Measurements from ENCODE around the gene PDE7B.

The PDE7B gene

DNA sequence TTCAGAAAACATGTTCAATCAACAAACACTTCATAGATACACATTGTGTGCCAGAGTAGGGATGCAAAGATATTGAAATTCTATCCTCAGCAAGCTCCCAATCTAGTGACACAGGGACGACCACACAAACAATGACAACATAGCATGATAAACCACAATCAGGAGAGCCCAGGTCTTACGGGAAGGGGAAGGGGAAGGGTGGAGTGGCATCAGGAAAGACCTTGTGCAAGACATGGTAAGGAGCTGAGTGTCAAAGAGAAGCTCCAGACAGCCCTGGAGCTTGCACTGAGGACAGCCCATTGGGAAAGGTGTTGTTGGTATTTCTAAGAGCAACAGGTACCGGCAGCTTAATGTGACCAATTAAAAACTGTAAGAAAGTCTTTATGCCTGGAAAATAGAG is 103.6 kb downstream of the PDE7B start:
- TF ChIP-seq, protein P1, sequence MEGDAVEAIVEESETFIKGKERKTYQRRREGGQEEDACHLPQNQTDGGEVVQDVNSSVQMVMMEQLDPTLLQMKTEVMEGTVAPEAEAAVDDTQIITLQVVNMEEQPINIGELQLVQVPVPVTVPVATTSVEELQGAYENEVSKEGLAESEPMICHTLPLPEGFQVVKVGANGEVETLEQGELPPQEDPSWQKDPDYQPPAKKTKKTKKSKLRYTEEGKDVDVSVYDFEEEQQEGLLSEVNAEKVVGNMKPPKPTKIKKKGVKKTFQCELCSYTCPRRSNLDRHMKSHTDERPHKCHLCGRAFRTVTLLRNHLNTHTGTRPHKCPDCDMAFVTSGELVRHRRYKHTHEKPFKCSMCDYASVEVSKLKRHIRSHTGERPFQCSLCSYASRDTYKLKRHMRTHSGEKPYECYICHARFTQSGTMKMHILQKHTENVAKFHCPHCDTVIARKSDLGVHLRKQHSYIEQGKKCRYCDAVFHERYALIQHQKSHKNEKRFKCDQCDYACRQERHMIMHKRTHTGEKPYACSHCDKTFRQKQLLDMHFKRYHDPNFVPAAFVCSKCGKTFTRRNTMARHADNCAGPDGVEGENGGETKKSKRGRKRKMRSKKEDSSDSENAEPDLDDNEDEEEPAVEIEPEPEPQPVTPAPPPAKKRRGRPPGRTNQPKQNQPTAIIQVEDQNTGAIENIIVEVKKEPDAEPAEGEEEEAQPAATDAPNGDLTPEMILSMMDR (conservative IDR thresholded peaks at IDR 0.05; ENCODE audit: low read length), result no peak
- no peak for DNase-seq (ENCODE audit: low read depth)
- no peak overlapping the region for H3K4me3 ChIP-seq (ENCODE audit: low read length)

DNA sequence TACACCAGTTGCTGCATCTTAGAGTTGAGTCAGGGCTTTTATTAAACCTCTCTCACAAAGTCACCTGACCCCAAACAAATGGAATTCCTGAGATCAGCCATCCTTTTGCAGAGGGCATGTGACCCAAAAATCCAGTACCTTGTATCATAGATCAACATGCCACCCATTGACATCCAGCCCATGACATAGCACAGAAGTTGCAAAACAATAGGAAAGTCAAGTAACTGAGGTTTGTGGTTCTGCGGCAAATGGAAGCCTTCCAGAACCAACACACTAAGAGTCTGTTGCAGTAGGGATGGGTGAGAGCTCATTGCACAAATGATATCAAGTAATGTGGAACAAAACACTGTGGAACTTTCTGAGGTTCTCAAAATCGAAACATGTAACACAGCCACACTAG is 111.2 kb downstream of the PDE7B start:
- TF ChIP-seq, protein P1 (conservative IDR thresholded peaks at IDR 0.05; ENCODE audit: low read length), result no peak
- no peak overlapping the region for H3K4me3 ChIP-seq (ENCODE audit: low read length)
- peak; percentile 85 for DNase-seq (ENCODE audit: low read depth)

DNA sequence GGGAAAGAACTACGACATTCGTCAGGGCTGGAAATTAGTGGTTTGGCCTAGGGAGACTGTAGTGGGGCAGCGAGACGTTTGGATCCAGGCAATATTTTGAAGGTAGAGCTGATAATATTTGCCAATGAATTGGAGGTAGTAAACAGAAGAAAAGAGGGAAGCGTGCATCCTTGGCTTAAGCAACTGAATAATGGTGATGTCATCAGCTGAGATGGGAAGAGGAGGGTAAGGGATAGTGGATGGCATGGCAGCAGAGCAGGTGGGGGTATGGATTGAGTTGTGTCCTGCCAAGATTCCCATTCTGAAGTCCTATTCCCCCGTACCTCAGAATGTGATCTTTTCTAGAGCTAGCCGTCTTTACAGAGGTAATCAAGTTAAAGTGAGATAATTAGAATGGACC is 119.2 kb downstream of the PDE7B start:
- no peak overlapping the region for H3K4me3 ChIP-seq (ENCODE audit: low read length)
- TF ChIP-seq, protein P1 (conservative IDR thresholded peaks at IDR 0.05; ENCODE audit: low read length), result no peak
- DNase-seq (ENCODE audit: low read depth), result no peak

DNA sequence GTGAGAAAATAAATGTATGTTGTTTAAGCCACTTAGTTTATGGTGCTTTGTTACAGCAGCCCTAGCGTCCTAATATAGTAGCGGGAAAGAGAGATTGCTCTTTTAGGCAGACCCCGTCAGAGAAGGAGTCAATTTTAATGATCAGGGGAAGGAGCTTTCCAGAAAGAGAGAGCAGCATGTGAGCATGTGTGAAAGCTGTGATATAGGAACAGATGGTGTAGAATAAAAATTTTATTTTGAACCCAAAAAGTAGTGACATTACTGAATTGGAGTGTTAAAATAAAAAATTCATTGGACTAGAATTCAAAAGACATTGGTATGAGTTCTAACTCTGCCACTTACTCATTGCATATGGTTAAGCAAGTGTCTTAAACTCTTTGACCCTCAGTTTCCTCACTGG is 119.8 kb downstream of the PDE7B start:
- H3K4me3 ChIP-seq (ENCODE audit: low read length), result no peak overlapping the region
- no peak for DNase-seq (ENCODE audit: low read depth)
- TF ChIP-seq, protein P1 (conservative IDR thresholded peaks at IDR 0.05; ENCODE audit: low read length), result no peak

DNA sequence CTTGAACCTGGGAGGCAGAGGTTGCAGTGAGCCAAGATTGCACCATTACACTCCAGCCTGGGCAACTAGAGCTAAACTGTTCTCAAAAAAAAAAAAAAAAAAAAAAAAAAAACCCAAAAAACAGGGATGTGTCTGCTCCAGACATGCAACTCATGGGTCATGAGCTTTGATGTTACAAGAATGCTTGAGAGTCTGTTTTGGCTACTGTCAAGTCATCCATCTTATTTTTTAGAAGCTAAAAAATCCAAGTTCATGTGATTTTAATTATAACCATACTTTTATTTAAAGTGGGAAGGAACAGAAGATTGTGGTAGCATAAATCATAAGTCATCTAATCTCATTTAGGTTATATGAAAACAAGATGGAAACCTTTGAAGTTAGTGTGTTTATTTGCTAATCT is 120.6 kb downstream of the PDE7B start:
- DNase-seq (ENCODE audit: low read depth), result peak; percentile 79
- H3K4me3 ChIP-seq (ENCODE audit: low read length), result no peak overlapping the region
- TF ChIP-seq, protein P1 (conservative IDR thresholded peaks at IDR 0.05; ENCODE audit: low read length), result no peak

DNA sequence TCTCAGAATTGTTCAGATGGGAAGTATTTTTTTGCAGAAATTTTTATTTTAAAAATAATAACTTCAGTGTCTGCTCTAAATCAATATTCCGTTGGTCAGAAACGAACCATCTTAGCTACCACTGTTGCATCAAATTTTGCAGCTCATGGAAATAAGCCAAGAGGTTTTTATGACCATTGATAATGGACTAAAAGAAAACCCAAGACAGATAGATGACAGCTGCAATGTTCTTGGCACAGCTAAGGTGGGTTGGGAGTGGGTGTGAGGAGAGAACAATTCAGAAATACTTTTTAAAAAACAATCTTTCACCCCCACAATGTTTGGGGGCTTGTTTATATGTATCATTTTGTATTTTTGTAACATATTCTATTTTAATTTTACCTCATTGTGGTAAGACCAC is 121.1 kb downstream of the PDE7B start:
- no peak overlapping the region for H3K4me3 ChIP-seq (ENCODE audit: low read length)
- TF ChIP-seq, protein P1 (conservative IDR thresholded peaks at IDR 0.05; ENCODE audit: low read length), result no peak
- no peak for DNase-seq (ENCODE audit: low read depth)

DNA sequence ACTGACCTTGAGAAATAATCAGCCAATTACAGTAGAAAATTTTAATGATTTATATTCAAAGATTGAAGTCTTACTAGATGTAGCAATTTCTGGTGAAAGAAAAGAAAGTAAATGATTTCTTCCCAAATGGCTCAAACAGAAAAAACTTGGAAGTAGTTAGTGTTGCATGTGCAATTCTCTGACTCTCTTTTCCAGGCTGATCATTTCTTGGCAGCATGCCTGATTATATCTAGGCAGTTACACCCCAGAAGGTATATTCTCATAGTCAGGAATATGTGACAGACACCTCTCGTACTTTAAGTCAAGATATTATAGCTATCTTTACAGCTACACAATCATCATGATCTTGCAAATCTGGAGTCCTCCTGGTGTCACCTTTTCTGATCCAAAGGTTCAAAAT is 122.9 kb downstream of the PDE7B start:
- DNase-seq (ENCODE audit: low read depth), result peak; percentile 17
- no peak overlapping the region for H3K4me3 ChIP-seq (ENCODE audit: low read length)
- TF ChIP-seq, protein P1 (conservative IDR thresholded peaks at IDR 0.05; ENCODE audit: low read length), result no peak

Data from AG10803 (cell line).